Glutamatergic neuron (in vitro differentiated cells): ENCODE data around the gene PSMF1. TPM values are rescaled to one million over a fixed set of nuclear protein-coding genes. Genes with fewer than 3 reads are reported as not detected.

ENCODE experiments used
- DNase-seq: peaks from one replicate; pipeline ENCODE4 v3.0.0; 2022
- H3K27ac Mint-ChIP-seq: one replicate; pipeline ENCODE4 v1.8.0; 2020; ENCODE audit warnings: mild to moderate bottlenecking, mixed read lengths, inconsistent platforms; ENCODE audit not compliant: unreplicated experiment
- H3K27me3 Mint-ChIP-seq: one replicate; pipeline ENCODE4 v1.8.0; 2020; ENCODE audit warnings: mild to moderate bottlenecking, moderate library complexity, mixed read lengths, inconsistent platforms; ENCODE audit not compliant: unreplicated experiment
- H3K36me3 Mint-ChIP-seq: one replicate; pipeline ENCODE4 v1.8.0; 2020; ENCODE audit warnings: mild to moderate bottlenecking, mixed read lengths, inconsistent platforms; ENCODE audit not compliant: unreplicated experiment
- H3K4me1 Mint-ChIP-seq: one replicate; pipeline ENCODE4 v1.8.0; 2020; ENCODE audit warnings: mild to moderate bottlenecking, low read depth, mixed read lengths, inconsistent platforms; ENCODE audit not compliant: unreplicated experiment
- H3K4me3 Mint-ChIP-seq: one replicate; pipeline ENCODE4 v1.8.0; 2020; ENCODE audit warnings: mild to moderate bottlenecking, mixed read lengths, inconsistent platforms; ENCODE audit not compliant: unreplicated experiment
- H3K9me3 Mint-ChIP-seq: one replicate; pipeline ENCODE4 v1.8.0; 2020; ENCODE audit warnings: mild to moderate bottlenecking, moderate library complexity, mixed read lengths, inconsistent platforms; ENCODE audit not compliant: unreplicated experiment
- total RNA-seq: library from RNA; stranded (reverse); fragmentation: NEBNext Ultra II Directional; extraction: Animal tissue kit (Norgen Biotek cat#: 25700); gene quantifications from one replicate; pipeline ENCODE4 v1.2.1, GENCODE V29; 2021; ENCODE audit not compliant: unreplicated experiment
- TF ChIP-seq, protein P1 (sequence below): fragments of 200-600 bp; sonication (generic); IDR thresholded peaks from one replicate; pipeline ENCODE4 v1.5.0; 2021; ENCODE audit not compliant: partially characterized antibody, unreplicated experiment

Gene PSMF1
- total RNA-seq, 1 donor from 2014 or later: 241 TPM

- no peak for DNase-seq
- Mint-ChIP-seq H3K4me1 (no peaks in the 10 kb centered on the region), H3K27ac (no peak overlapping the region), H3K4me3 (no peak overlapping the region), H3K9me3 (no peaks in the 10 kb centered on the region), H3K27me3 (peaks cover 11% of the 10 kb centered on the region), H3K36me3 (peaks cover 13% of the 10 kb centered on the region)
- TF ChIP-seq, protein P1, sequence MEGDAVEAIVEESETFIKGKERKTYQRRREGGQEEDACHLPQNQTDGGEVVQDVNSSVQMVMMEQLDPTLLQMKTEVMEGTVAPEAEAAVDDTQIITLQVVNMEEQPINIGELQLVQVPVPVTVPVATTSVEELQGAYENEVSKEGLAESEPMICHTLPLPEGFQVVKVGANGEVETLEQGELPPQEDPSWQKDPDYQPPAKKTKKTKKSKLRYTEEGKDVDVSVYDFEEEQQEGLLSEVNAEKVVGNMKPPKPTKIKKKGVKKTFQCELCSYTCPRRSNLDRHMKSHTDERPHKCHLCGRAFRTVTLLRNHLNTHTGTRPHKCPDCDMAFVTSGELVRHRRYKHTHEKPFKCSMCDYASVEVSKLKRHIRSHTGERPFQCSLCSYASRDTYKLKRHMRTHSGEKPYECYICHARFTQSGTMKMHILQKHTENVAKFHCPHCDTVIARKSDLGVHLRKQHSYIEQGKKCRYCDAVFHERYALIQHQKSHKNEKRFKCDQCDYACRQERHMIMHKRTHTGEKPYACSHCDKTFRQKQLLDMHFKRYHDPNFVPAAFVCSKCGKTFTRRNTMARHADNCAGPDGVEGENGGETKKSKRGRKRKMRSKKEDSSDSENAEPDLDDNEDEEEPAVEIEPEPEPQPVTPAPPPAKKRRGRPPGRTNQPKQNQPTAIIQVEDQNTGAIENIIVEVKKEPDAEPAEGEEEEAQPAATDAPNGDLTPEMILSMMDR: no peak
Observed at GRCh38 chr20:1173698-1174097, 55.3 kb downstream of the PSMF1 start.

- Mint-ChIP-seq H3K4me3 (no peak overlapping the region), H3K27me3 (peaks cover 11% of the 10 kb centered on the region), H3K9me3 (no peaks in the 10 kb centered on the region), H3K27ac (no peak overlapping the region), H3K36me3 (peaks cover 11% of the 10 kb centered on the region), H3K4me1 (no peaks in the 10 kb centered on the region)
- no peak for DNase-seq
- TF ChIP-seq, protein P1: no peak
Observed at GRCh38 chr20:1174787-1175186, 56.4 kb downstream of the PSMF1 start.

DNA sequence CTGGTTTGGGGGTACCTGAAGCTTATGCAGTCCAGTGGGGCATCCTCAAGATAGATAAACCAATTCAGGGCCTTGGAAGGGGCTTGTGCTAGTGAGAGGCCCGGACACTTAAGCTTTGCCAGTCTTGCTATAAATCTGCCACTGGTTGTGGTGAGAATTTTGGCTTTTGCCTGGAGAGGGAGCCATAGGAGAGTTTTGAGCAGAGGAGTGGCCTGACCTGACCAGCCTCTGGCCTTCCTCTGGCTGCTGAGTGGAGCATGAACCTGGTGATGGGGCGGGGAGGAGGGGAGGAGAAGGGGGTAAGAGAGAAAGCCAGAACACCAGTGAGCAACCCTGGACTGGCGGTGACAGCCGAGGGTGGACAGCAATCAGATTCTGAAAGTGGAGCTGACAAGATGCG, 59.3 kb downstream of the PSMF1 start:
- H3K27ac Mint-ChIP-seq: no peak overlapping the region
- H3K36me3 Mint-ChIP-seq: peaks cover 6% of the 10 kb centered on the region

DNA sequence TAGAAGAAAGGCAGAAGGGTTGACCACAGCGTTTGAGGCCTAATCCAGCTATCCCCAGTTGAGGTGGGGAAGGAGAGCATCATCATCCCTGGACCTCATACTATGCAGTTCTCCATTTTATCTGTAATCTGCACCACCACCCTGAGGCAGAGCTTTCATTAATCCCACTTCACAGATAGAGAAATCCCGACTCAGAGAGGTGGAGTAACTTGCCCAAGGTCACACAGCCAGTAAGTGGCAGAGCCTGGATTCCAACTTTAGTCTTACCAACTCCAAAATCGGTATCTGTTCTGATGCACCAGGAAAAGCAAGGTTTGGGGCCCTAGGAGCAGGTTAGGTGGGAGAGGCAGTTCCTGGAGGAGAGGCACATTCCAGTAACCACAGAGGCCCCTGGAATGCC, 59.7 kb downstream of the PSMF1 start:
- DNase-seq: no peak
- peaks cover 4% of the 10 kb centered on the region for H3K9me3 Mint-ChIP-seq
- H3K27ac Mint-ChIP-seq: no peak overlapping the region
- no peaks in the 10 kb centered on the region for H3K4me1 Mint-ChIP-seq
- no peak overlapping the region for H3K4me3 Mint-ChIP-seq
- TF ChIP-seq, protein P1: no peak
- peaks cover 18% of the 10 kb centered on the region for H3K27me3 Mint-ChIP-seq
- H3K36me3 Mint-ChIP-seq: peaks cover 6% of the 10 kb centered on the region

More for the DNA sequence above, 59.3 kb downstream of the PSMF1 start:
- TF ChIP-seq, protein P1: no peak
- Mint-ChIP-seq H3K9me3 (peaks cover 1% of the 10 kb centered on the region), H3K4me1 (no peaks in the 10 kb centered on the region), H3K27me3 (peaks cover 14% of the 10 kb centered on the region), H3K4me3 (no peak overlapping the region)
- DNase-seq: no peak

- no peak overlapping the region for H3K27ac Mint-ChIP-seq
- no peaks in the 10 kb centered on the region for H3K4me1 Mint-ChIP-seq
Observed at GRCh38 chr20:1178623-1179022, 60.2 kb downstream of the PSMF1 start.

More at GRCh38 chr20:1178623-1179022, 60.2 kb downstream of the PSMF1 start:
- no peak for DNase-seq
- no peak overlapping the region for H3K4me3 Mint-ChIP-seq
- H3K27me3 Mint-ChIP-seq: peaks cover 20% of the 10 kb centered on the region
- peaks cover 6% of the 10 kb centered on the region for H3K36me3 Mint-ChIP-seq
- peaks cover 8% of the 10 kb centered on the region for H3K9me3 Mint-ChIP-seq
- TF ChIP-seq, protein P1: no peak
